Measurements from ENCODE around the gene AFAP1.

AFAP1 gene

GRCh38 chr4:7893539-7893938 lies 46.1 kb downstream of the AFAP1 start:
- DNase-seq (ENCODE audit: low spot score): no peak
- no peak overlapping the region for H3K4me3 ChIP-seq
- no peak for TF ChIP-seq CTCF (IDR thresholded peaks at IDR 0.05)
- H3K27ac ChIP-seq: no peak overlapping the region

GRCh38 chr4:7892212-7893019 lies 47.2 kb downstream of the AFAP1 start:
- peak overlapping the region in 1 of 2 donors; percentile 44 for H3K27ac ChIP-seq
- DNase-seq (ENCODE audit: low spot score): no peak
- no peak for TF ChIP-seq CTCF (IDR thresholded peaks at IDR 0.05)
- H3K4me3 ChIP-seq: no peak overlapping the region

- H3K27ac ChIP-seq: peak overlapping the region in 1 of 2 donors; percentile 40
- no peak for DNase-seq (ENCODE audit: low spot score)
- H3K4me3 ChIP-seq: no peak overlapping the region
Measured at GRCh38 chr4:7890635-7891393, 48.8 kb downstream of the AFAP1 start.

GRCh38 chr4:7887436-7887835 lies 52.2 kb downstream of the AFAP1 start:
- TF ChIP-seq CTCF (IDR thresholded peaks at IDR 0.05): no peak
- peak overlapping the region in 1 of 2 donors; percentile 56 for H3K27ac ChIP-seq
- no peak for DNase-seq (ENCODE audit: low spot score)
- H3K4me3 ChIP-seq: no peak overlapping the region

More at GRCh38 chr4:7890635-7891393, 48.8 kb downstream of the AFAP1 start:
- no peak for TF ChIP-seq CTCF (IDR thresholded peaks at IDR 0.05)

GRCh38 chr4:7886007-7886973 lies 53.4 kb downstream of the AFAP1 start:
- DNase-seq (ENCODE audit: low spot score): no peak
- no peak for TF ChIP-seq CTCF (IDR thresholded peaks at IDR 0.05)
- Histone ChIP-seq H3K4me3 (peak overlapping the region; percentile 20), H3K27ac (peak overlapping the region; percentile 35 to 56)

GRCh38 chr4:7885216-7886006 lies 54.2 kb downstream of the AFAP1 start:
- no peak for DNase-seq (ENCODE audit: low spot score)
- Histone ChIP-seq H3K4me3 (peak overlapping the region; percentile 20), H3K27ac (peak overlapping the region; percentile 28 to 56)
- no peak for TF ChIP-seq CTCF (IDR thresholded peaks at IDR 0.05)
